BE2C (cell line): ENCODE results near the gene PPFIBP2.
A peak's percentile ranks its signal among the peaks of the same experiment; 100 is the strongest.

Experiments used
- DNase-seq: peaks from one replicate; pipeline ENCODE4 v3.0.0-alpha.2; 2020
- H3K27me3 ChIP-seq: fragments of 250-450 bp; sonication (Bioruptor Pico); 2 replicates; pipeline ENCODE4 v1.5.1; 2020; ENCODE audit warnings: mild to moderate bottlenecking
- H3K36me3 ChIP-seq: fragments of 250-450 bp; sonication (Bioruptor Pico); 2 replicates; pipeline ENCODE4 v1.5.1; 2020; ENCODE audit warnings: mild to moderate bottlenecking
- H3K4me1 ChIP-seq: fragments of 250-450 bp; sonication (Bioruptor Pico); 2 replicates; pipeline ENCODE4 v1.5.1; 2020
- H3K4me3 ChIP-seq: 2 replicates; pipeline ENCODE4 v1.5.1; 2011; ENCODE audit warnings: low read depth, low read length
- H3K9me3 ChIP-seq: fragments of 250-450 bp; sonication (Bioruptor Pico); 2 replicates; pipeline ENCODE4 v1.5.1; 2020
- TF ChIP-seq, protein P1 (sequence below): IDR thresholded peaks from 2 replicates; pipeline ENCODE4 v1.5.1; 2012; ENCODE audit warnings: mild to moderate bottlenecking, low read depth, low read length

The PPFIBP2 gene

DNA sequence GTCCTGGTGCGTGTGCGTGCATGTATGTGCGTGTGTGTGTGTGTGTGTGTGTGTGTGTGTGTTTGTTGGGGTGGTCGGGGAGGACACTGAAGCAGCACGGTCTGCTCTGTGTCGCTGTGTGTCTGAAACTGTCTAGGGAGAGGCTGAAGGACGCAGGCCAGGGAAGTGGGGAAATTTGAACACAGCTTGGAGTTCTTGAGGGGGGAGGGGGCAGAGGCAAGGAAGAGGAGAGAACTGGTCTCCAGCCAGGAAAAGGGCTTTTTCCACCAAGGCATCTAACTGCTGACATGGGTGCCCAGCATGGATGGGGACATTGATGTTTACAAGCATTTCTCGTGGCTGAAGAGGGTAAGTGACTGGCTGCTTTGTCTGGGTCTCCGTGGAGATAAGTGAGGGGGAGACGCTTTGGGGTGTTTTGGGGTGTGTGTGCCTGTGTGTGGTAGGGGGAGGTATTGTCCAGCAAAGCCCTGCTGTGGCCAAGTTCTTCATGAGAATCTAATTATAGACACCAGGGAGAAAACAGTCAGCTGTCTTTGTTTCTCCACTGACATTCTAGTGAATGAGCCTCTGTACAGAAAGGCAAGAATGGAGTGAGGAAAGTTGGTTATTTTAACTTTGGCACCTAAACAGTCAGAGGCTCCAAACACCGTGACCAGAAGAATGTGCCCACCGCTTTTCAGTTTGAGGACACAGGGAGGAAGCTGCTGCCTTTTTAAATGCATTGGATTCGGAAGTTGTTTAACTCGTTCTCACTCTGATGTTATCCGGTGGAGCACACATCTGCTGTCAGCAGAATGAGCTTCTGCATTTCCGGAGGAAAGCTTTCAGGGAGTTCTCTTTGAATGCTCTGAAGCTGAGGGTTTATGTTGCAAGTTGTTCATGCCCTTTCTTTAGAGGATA lies 63.7 kb downstream of the PPFIBP2 start:
- peak overlapping the region; percentile 56 for H3K4me3 ChIP-seq
- peaks cover 20% of the 10 kb centered on the region for H3K4me1 ChIP-seq
- H3K9me3 ChIP-seq = no peaks in the 10 kb centered on the region
- H3K27me3 ChIP-seq = no peaks in the 10 kb centered on the region
- TF ChIP-seq, protein P1, sequence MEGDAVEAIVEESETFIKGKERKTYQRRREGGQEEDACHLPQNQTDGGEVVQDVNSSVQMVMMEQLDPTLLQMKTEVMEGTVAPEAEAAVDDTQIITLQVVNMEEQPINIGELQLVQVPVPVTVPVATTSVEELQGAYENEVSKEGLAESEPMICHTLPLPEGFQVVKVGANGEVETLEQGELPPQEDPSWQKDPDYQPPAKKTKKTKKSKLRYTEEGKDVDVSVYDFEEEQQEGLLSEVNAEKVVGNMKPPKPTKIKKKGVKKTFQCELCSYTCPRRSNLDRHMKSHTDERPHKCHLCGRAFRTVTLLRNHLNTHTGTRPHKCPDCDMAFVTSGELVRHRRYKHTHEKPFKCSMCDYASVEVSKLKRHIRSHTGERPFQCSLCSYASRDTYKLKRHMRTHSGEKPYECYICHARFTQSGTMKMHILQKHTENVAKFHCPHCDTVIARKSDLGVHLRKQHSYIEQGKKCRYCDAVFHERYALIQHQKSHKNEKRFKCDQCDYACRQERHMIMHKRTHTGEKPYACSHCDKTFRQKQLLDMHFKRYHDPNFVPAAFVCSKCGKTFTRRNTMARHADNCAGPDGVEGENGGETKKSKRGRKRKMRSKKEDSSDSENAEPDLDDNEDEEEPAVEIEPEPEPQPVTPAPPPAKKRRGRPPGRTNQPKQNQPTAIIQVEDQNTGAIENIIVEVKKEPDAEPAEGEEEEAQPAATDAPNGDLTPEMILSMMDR = no peak
- H3K36me3 ChIP-seq = no peaks in the 10 kb centered on the region
- peak; percentile 16 for DNase-seq

DNA sequence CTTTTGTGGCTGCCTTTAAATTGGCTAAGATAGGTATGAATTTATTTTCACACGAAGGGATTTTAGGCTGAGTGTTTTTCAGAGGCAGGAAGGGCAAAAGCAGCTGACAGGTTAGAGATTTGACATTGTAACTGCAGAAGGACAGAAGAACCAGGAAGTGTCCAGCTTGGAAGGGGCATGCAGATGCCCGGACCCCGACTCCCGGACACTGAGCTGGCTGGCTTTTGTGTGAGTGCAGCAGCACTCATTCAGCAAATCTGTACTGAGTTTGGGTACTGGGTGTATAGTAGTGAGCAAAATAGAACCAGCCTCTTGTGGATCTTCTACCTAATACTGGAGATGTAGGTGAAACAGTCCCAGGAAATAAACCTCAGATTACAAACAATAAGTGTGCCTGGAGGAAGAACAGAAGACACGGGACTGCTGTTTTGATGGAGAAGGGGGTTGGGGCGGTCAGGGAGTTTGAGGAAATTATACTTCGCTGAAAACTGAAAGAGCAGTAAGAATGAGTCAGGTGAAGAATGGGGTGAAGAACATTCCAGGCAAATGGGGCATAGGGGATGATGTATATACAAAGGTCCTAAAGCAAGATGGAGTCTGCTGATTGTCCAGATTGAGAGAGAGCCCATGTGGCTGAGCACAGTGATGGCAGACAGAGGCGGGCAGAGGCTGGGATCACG lies 64.6 kb downstream of the PPFIBP2 start:
- H3K4me1 ChIP-seq = peaks cover 20% of the 10 kb centered on the region
- no peaks in the 10 kb centered on the region for H3K27me3 ChIP-seq
- no peak for DNase-seq
- TF ChIP-seq, protein P1 = no peak
- no peaks in the 10 kb centered on the region for H3K36me3 ChIP-seq
- H3K4me3 ChIP-seq = peak overlapping the region; percentile 56
- H3K9me3 ChIP-seq = no peaks in the 10 kb centered on the region

DNA sequence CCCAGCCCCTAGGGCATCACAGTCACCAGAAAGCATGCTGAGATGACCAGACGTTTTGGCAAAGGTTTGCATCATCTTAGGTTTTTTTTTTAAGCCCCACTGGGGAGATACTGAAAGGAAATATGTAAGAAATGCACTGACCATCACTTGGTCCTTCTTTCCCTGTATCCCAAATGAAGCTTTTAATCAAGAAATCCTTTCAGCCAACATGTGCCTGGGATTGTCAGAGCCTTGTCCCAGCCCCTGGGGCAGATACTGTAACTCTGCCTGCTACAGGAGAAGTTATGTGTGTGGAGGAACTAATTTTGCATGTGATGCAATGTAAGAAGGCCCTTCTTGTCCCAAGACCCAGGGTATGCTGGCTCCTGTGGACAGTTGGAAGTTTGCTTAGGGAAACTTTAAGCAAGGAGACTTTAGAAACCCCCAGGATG lies 65.6 kb downstream of the PPFIBP2 start:
- Histone ChIP-seq H3K27me3 (no peaks in the 10 kb centered on the region), H3K4me3 (no peak overlapping the region), H3K4me1 (peaks cover 20% of the 10 kb centered on the region), H3K9me3 (no peaks in the 10 kb centered on the region), H3K36me3 (no peaks in the 10 kb centered on the region)
- TF ChIP-seq, protein P1 = no peak
- no peak for DNase-seq

DNA sequence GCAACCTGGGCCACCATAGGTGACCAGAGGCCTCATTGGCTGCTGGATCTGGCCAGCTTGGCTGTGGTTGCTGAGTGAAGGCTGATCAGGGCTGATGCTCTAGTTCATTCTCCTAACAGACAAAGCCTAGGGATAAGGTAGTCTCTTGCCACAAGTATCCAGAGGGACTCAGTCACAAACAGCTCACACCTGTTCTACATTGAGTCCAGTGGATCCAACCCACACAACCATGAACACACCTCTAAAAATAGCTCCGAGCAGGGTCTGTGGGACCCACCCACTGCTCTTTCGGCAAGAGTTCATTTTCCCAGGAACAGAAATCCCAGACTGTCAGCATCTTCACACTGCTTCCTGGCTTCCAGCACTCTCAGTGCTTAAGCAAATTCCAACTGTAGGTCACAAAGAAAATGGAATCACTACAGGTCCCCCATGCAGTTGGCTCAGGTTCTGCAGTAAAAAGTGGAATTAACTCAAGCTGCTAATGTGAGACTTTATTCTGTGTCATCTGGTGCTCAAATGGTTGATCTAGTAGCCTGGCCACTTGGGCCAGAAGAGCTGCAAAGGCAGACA lies 67.3 kb downstream of the PPFIBP2 start:
- Histone ChIP-seq H3K4me1 (peaks cover 17% of the 10 kb centered on the region), H3K9me3 (no peaks in the 10 kb centered on the region), H3K27me3 (no peaks in the 10 kb centered on the region), H3K4me3 (no peak overlapping the region), H3K36me3 (no peaks in the 10 kb centered on the region)
- no peak for DNase-seq
- TF ChIP-seq, protein P1 = no peak

DNA sequence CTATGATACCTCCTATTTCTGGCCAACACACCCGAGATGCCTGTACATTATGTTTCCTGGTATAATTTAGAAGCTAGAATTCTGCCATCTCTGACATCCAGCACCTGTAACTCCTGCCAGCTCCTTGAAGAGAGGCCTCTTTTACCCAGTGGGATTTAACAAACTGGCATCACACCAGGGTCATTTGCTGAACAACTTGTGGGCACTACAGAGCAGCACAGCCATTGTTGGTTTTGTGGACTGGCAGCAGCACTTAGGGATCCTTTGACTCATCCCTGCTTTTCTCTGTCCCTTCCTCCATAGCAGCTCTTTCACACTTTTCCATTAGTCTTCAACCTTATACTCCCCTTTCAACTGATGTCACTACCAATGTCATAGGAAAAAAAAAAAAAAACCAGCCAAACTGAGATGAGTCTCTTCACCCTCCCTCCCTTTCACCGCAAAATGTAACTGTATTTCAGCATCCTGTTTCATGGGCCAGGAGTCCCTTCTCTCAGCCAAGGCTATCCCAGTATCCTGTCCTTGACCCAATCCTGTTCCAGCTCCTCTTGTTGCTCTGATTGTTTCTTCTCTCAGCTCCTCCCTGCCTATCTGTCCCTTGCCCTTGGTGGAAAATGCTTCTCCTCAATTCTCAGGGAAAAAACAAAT lies 68.7 kb downstream of the PPFIBP2 start:
- no peaks in the 10 kb centered on the region for H3K36me3 ChIP-seq
- no peaks in the 10 kb centered on the region for H3K27me3 ChIP-seq

More for the DNA sequence above, 68.7 kb downstream of the PPFIBP2 start:
- Histone ChIP-seq H3K4me1 (peaks cover 4% of the 10 kb centered on the region; the same call in 1 of the 2 replicates), H3K4me3 (no peak overlapping the region), H3K9me3 (no peaks in the 10 kb centered on the region)
- TF ChIP-seq, protein P1 = no peak
- DNase-seq = no peak
